Panc1 (cell line): ENCODE results near the gene B4GALT2. TPM values are rescaled to one million over a fixed set of nuclear protein-coding genes. Genes with fewer than 3 reads are reported as not detected.

Experiments
- ATAC-seq: fragments of 200-7000 bp; cut with Tn5 transposase; 2 replicates; pipeline ENCODE4 v1.9.1; 2020; ENCODE audit warnings: mild to moderate bottlenecking, moderate library complexity
- BruUV-seq: library from RNA; stranded (reverse); fragments of 400-500 nt; replicated peaks from 2 replicates; lab custom pipeline; 2021; lab: Mats Ljungman, UMichigan
- CTCF ChIA-PET: fragments of 300-600 bp; sonication (Branson Sonifier 250); formaldehyde crosslinking; loops from one replicate; lab custom pipeline; 2022; ENCODE audit warnings: antibody characterized with exemption; lab: Charles Lee
- POLR2A ChIA-PET: fragments of 300-600 bp; sonication (Branson Sonifier 250); formaldehyde crosslinking; loops from one replicate; lab custom pipeline; 2022; ENCODE audit warnings: antibody characterized with exemption; lab: Charles Lee
- DNase-seq: peaks from one replicate; pipeline ENCODE4 v3.0.0-alpha.2; 2010; ENCODE audit warnings: low read depth, low spot score
- H3K27ac ChIP-seq: 2 replicates; pipeline ENCODE4 v1.5.1; 2011; ENCODE audit warnings: mild to moderate bottlenecking, low read length, inconsistent platforms
- H3K27me3 ChIP-seq: fragments of 200-500 bp; sonication (Bioruptor generic); 2 replicates; pipeline ENCODE4 v1.6.0; 2014; ENCODE audit warnings: low read length, inconsistent platforms; ENCODE audit not compliant: control insufficient read depth, insufficient read depth
- H3K36me3 ChIP-seq: fragments of 200-500 bp; sonication (Bioruptor generic); 2 replicates; pipeline ENCODE4 v1.5.1; 2014; ENCODE audit warnings: inconsistent platforms, mild to moderate bottlenecking, low read length, moderate library complexity; ENCODE audit not compliant: control insufficient read depth, insufficient read depth
- H3K4me1 ChIP-seq: 2 replicates; pipeline ENCODE4 v1.5.1; 2011; ENCODE audit warnings: inconsistent platforms, mild to moderate bottlenecking, low read length, moderate library complexity; ENCODE audit not compliant: control insufficient read depth, insufficient read depth
- H3K4me3 ChIP-seq, 2 experiments: 2 replicates each; pipeline ENCODE4 v1.5.1; 2011 to 2012; ENCODE audit warnings: low read depth in 2 of 2, low read length in 2 of 2, mild to moderate bottlenecking in 2 of 2, inconsistent platforms in 1 of 2, moderate library complexity in 1 of 2
- H3K9me3 ChIP-seq: fragments of 200-500 bp; sonication (Bioruptor generic); 2 replicates; pipeline ENCODE4 v1.5.1; 2014; ENCODE audit warnings: low read depth, mild to moderate bottlenecking, inconsistent platforms, low read length, moderate library complexity; ENCODE audit not compliant: control insufficient read depth, insufficient read depth
- CTCF ChIP-seq: fragments of 450-650 bp; IDR thresholded peaks from 2 replicates; pipeline ENCODE4 v1.5.1; 2017; ENCODE audit warnings: mild to moderate bottlenecking
- POLR2AphosphoS5 ChIP-seq: IDR thresholded peaks from 2 replicates; pipeline ENCODE4 v1.6.1; 2012; ENCODE audit warnings: mild to moderate bottlenecking, low read depth, low read length, moderate library complexity
- REST ChIP-seq, 2 experiments: IDR thresholded peaks; 2 replicates each; pipeline ENCODE4 v1.6.1; 2011 to 2012; ENCODE audit warnings: low read depth in 2 of 2, control low read depth in 1 of 2, low read length in 1 of 2, mild to moderate bottlenecking in 1 of 2, moderate library complexity in 1 of 2; ENCODE audit not compliant: insufficient read depth in 1 of 2
- SIN3A ChIP-seq: IDR thresholded peaks from 2 replicates; pipeline ENCODE4 v1.6.1; 2012; ENCODE audit warnings: low read depth, mild to moderate bottlenecking, low read length, moderate library complexity, borderline replicate concordance; ENCODE audit not compliant: insufficient read depth
- TCF7L2 ChIP-seq: IDR thresholded peaks from 2 replicates; pipeline ENCODE4 v1.6.1; 2011; ENCODE audit warnings: mild to moderate bottlenecking, low read depth, low read length, inconsistent platforms
- in situ Hi-C: cut with HindIII; loops from 2 replicates; pipeline ENCODE4 v1.10.0; 2016; ENCODE audit warnings: low sequenced_read_pairs, low pct_unique_long_range_greater_than_20kb
- intact Hi-C: fragments of 100-400 bp; cut with micrococcal nuclease; formaldehyde crosslinking; loops from one replicate; pipeline ENCODE4 v1.10.0; 2022; ENCODE audit not compliant: unreplicated experiment
- total RNA-seq: library from RNA; stranded (reverse); gene quantifications from one replicate; pipeline ENCODE4 v1.2.1, GENCODE V29; 2021; ENCODE audit not compliant: unreplicated experiment

The B4GALT2 gene
- total RNA-seq, 1 experiment from 2014 or later: 90.1 TPM

GRCh38 chr1:43937179-43937865 lies 41.7 kb upstream of the B4GALT2 start:
- TF ChIP-seq CTCF (no peak), TCF7L2 (no peak), POLR2AphosphoS5 (no peak), REST (IDR thresholded peaks at IDR 0.05; ENCODE audit: insufficient read depth in 1 of 2, low read depth in 2 of 2, low read length in 1 of 2) (no peak), SIN3A (no peak)
- ChIA-PET CTCF (interaction anchor here (0.6 kb wide), 2 partner anchors 218 to 266 kb away, joined by 3 to 5 read pairs; no protein-coding TSS in a partner anchor), POLR2A (no interaction called here)
- Histone ChIP-seq H3K27me3 (no peaks in the 10 kb centered on the region), H3K36me3 (no peaks in the 10 kb centered on the region), H3K27ac (no peak overlapping the region), H3K4me1 (peaks cover 10% of the 10 kb centered on the region), H3K9me3 (no peaks in the 10 kb centered on the region), H3K4me3 (no peak overlapping the region)
- no peak for DNase-seq
- no TSS peak for BruUV-seq
- in situ Hi-C loops: loop anchor here (25.0 kb wide), 1 partner anchor 175 kb away; no protein-coding TSS in a partner anchor
- intact Hi-C loops: loop anchor here (10.0 kb wide), 1 partner anchor 413 kb away; no protein-coding TSS in a partner anchor
- no peak for ATAC-seq

GRCh38 chr1:43938383-43938782 lies 40.6 kb upstream of the B4GALT2 start:
- in situ Hi-C loops: loop anchor here (25.0 kb wide), 1 partner anchor 176 kb away; no protein-coding TSS in a partner anchor
- ChIA-PET POLR2A (no interaction called here), CTCF (no interaction called here)
- BruUV-seq: no TSS peak
- no peaks in the 10 kb centered on the region for H3K27me3 ChIP-seq
- intact Hi-C loops: loop anchor here (10.0 kb wide), 1 partner anchor 414 kb away; no protein-coding TSS in a partner anchor
- H3K4me1 ChIP-seq: peaks cover 10% of the 10 kb centered on the region
- H3K27ac ChIP-seq: no peak overlapping the region
- DNase-seq (no peak), ATAC-seq (no peak)
- no peak for TF ChIP-seq SIN3A
- TF ChIP-seq REST (IDR thresholded peaks at IDR 0.05; ENCODE audit: insufficient read depth in 1 of 2, low read depth in 2 of 2, low read length in 1 of 2): no peak
- no peak for TF ChIP-seq TCF7L2
- no peak for TF ChIP-seq CTCF
- TF ChIP-seq POLR2AphosphoS5: no peak
- no peak overlapping the region for H3K4me3 ChIP-seq
- no peaks in the 10 kb centered on the region for H3K9me3 ChIP-seq
- no peaks in the 10 kb centered on the region for H3K36me3 ChIP-seq
